ENCODE data around the gene MSANTD1. TPM values are rescaled to one million over a fixed set of nuclear protein-coding genes. Genes with fewer than 3 reads are reported as not detected.

Gene MSANTD1
- total RNA-seq, 1 experiment from 2014 or later, result 1.4 TPM

GRCh38 chr4:3244002-3244401 is 5.0 kb upstream of the MSANTD1 start:
- no peaks in the 10 kb centered on the region for H3K27me3 Mint-ChIP-seq (ENCODE audit: unreplicated experiment)
- DNase-seq, result no peak
- no peaks in the 10 kb centered on the region for H3K9me3 Mint-ChIP-seq (ENCODE audit: low read depth, unreplicated experiment)
- no TSS peak for BruUV-seq (replicated peaks)
- H3K4me3 Mint-ChIP-seq (ENCODE audit: low read depth, unreplicated experiment), result no peak overlapping the region
- H3K4me1 Mint-ChIP-seq (ENCODE audit: low read depth, unreplicated experiment), result no peaks in the 10 kb centered on the region
- TF ChIP-seq, protein P1, sequence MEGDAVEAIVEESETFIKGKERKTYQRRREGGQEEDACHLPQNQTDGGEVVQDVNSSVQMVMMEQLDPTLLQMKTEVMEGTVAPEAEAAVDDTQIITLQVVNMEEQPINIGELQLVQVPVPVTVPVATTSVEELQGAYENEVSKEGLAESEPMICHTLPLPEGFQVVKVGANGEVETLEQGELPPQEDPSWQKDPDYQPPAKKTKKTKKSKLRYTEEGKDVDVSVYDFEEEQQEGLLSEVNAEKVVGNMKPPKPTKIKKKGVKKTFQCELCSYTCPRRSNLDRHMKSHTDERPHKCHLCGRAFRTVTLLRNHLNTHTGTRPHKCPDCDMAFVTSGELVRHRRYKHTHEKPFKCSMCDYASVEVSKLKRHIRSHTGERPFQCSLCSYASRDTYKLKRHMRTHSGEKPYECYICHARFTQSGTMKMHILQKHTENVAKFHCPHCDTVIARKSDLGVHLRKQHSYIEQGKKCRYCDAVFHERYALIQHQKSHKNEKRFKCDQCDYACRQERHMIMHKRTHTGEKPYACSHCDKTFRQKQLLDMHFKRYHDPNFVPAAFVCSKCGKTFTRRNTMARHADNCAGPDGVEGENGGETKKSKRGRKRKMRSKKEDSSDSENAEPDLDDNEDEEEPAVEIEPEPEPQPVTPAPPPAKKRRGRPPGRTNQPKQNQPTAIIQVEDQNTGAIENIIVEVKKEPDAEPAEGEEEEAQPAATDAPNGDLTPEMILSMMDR (IDR thresholded peaks at IDR 0.05; ENCODE audit: unreplicated experiment), result no peak
- peaks cover 15% of the 10 kb centered on the region for H3K36me3 Mint-ChIP-seq (ENCODE audit: insufficient read depth, unreplicated experiment)
- CTCF ChIA-PET, result no interaction called here
- intact Hi-C loops (cut with micrococcal nuclease; ENCODE audit: unreplicated experiment), result no loop called here
- H3K27ac Mint-ChIP-seq (ENCODE audit: unreplicated experiment), result no peak overlapping the region

DNA sequence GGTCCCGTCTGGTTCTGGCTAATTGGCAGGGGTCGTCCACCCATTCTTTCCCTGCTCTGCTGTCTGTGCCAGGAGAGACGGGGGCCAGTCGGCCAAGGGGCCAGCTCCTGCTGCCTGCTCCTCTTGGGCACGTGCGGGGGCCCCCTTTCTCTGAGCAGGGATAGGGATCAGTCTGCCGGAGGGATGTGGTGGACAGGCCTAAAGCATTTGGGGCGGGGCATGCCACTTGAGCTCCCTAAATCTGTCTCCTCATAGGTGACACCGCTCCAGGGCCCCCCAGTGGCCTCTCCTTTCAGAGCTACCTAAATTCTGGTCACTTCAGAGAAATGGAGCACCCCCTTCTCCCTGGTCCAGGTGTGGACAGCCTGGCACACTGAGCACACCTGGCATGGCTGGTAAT is 4.2 kb upstream of the MSANTD1 start:
- no peaks in the 10 kb centered on the region for H3K9me3 Mint-ChIP-seq (ENCODE audit: low read depth, unreplicated experiment)
- DNase-seq, result no peak
- H3K4me1 Mint-ChIP-seq (ENCODE audit: low read depth, unreplicated experiment), result no peaks in the 10 kb centered on the region
- no peaks in the 10 kb centered on the region for H3K27me3 Mint-ChIP-seq (ENCODE audit: unreplicated experiment)
- no peak overlapping the region for H3K27ac Mint-ChIP-seq (ENCODE audit: unreplicated experiment)
- no TSS peak for BruUV-seq (replicated peaks)
- H3K36me3 Mint-ChIP-seq (ENCODE audit: insufficient read depth, unreplicated experiment), result peaks cover 15% of the 10 kb centered on the region
- H3K4me3 Mint-ChIP-seq (ENCODE audit: low read depth, unreplicated experiment), result no peak overlapping the region
- TF ChIP-seq, protein P1 (IDR thresholded peaks at IDR 0.05; ENCODE audit: unreplicated experiment), result no peak
- intact Hi-C loops (cut with micrococcal nuclease; ENCODE audit: unreplicated experiment), result no loop called here
- CTCF ChIA-PET, result no interaction called here

DNA sequence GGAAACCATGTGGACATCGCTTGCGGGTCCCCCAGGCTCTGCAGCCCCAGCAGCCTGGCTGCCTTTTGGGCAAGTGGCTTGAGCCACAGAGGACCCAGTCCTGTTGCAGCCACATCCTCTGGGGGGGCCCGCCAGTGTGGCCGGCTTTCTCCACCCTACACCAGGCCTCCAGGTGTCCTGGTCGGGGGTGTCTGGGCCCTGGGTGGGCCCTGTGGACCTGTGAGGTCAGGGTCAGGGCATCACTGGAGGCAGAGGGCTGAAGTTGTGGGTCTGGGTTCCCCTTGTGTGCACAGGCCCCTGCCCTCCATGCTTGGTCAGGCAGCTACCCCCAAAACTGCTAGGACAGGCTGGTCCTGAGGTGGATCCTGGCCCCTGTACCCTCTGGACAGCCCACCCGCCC is 3.3 kb upstream of the MSANTD1 start:
- Mint-ChIP-seq H3K27me3 (ENCODE audit: unreplicated experiment) (no peaks in the 10 kb centered on the region), H3K4me1 (ENCODE audit: low read depth, unreplicated experiment) (no peaks in the 10 kb centered on the region), H3K9me3 (ENCODE audit: low read depth, unreplicated experiment) (no peaks in the 10 kb centered on the region), H3K36me3 (ENCODE audit: insufficient read depth, unreplicated experiment) (peaks cover 14% of the 10 kb centered on the region), H3K4me3 (ENCODE audit: low read depth, unreplicated experiment) (no peak overlapping the region), H3K27ac (ENCODE audit: unreplicated experiment) (no peak overlapping the region)
- intact Hi-C loops (cut with micrococcal nuclease; ENCODE audit: unreplicated experiment), result no loop called here
- DNase-seq, result no peak
- no TSS peak for BruUV-seq (replicated peaks)
- TF ChIP-seq, protein P1 (IDR thresholded peaks at IDR 0.05; ENCODE audit: unreplicated experiment), result no peak
- CTCF ChIA-PET, result no interaction called here

- TF ChIP-seq, protein P1 (IDR thresholded peaks at IDR 0.05; ENCODE audit: unreplicated experiment), result no peak
- H3K27ac Mint-ChIP-seq (ENCODE audit: unreplicated experiment), result no peak overlapping the region
- H3K27me3 Mint-ChIP-seq (ENCODE audit: unreplicated experiment), result no peaks in the 10 kb centered on the region
- CTCF ChIA-PET, result no interaction called here
- intact Hi-C loops (cut with micrococcal nuclease; ENCODE audit: unreplicated experiment), result no loop called here
- H3K4me1 Mint-ChIP-seq (ENCODE audit: low read depth, unreplicated experiment), result no peaks in the 10 kb centered on the region
- no peaks in the 10 kb centered on the region for H3K9me3 Mint-ChIP-seq (ENCODE audit: low read depth, unreplicated experiment)
- H3K36me3 Mint-ChIP-seq (ENCODE audit: insufficient read depth, unreplicated experiment), result peaks cover 10% of the 10 kb centered on the region
- DNase-seq, result no peak
- H3K4me3 Mint-ChIP-seq (ENCODE audit: low read depth, unreplicated experiment), result no peak overlapping the region
- no TSS peak for BruUV-seq (replicated peaks)
Observed at GRCh38 chr4:3246458-3247398, 2.2 kb upstream of the MSANTD1 start.

Measured in Calu3 (cell line).